Fibroblast of the aortic adventitia (primary cell): ENCODE results near the gene CD300LF. TPM values are rescaled to one million over a fixed set of nuclear protein-coding genes. Genes with fewer than 3 reads are reported as not detected.

ENCODE experiments used
- DNase-seq: peaks from one replicate; pipeline ENCODE4 v3.0.0-alpha.2; 2010; ENCODE audit warnings: low read depth
- H3K4me3 ChIP-seq: 2 replicates; pipeline ENCODE4 v1.5.1; 2011; ENCODE audit warnings: low read depth, mild to moderate bottlenecking, control low read depth, low read length, moderate library complexity
- total RNA-seq: library from RNA; depleted of rRNA; stranded (reverse); fragments of >200 nt; gene quantifications from 2 replicates; pipeline ENCODE4 v1.2.3, GENCODE V29; 2012; ENCODE audit warnings: low replicate concordance
- TF ChIP-seq, protein P1 (sequence below): IDR thresholded peaks from 2 replicates; pipeline ENCODE4 v1.5.1; 2011; ENCODE audit warnings: mild to moderate bottlenecking, low read length, control low read depth, inconsistent platforms; ENCODE audit not compliant: insufficient read depth

CD300LF gene
- total RNA-seq, 1 donor = not detected

GRCh38 chr17:74680941-74681340 lies 31.8 kb downstream of the CD300LF start:
- TF ChIP-seq, protein P1, sequence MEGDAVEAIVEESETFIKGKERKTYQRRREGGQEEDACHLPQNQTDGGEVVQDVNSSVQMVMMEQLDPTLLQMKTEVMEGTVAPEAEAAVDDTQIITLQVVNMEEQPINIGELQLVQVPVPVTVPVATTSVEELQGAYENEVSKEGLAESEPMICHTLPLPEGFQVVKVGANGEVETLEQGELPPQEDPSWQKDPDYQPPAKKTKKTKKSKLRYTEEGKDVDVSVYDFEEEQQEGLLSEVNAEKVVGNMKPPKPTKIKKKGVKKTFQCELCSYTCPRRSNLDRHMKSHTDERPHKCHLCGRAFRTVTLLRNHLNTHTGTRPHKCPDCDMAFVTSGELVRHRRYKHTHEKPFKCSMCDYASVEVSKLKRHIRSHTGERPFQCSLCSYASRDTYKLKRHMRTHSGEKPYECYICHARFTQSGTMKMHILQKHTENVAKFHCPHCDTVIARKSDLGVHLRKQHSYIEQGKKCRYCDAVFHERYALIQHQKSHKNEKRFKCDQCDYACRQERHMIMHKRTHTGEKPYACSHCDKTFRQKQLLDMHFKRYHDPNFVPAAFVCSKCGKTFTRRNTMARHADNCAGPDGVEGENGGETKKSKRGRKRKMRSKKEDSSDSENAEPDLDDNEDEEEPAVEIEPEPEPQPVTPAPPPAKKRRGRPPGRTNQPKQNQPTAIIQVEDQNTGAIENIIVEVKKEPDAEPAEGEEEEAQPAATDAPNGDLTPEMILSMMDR = no peak
- no peak overlapping the region for H3K4me3 ChIP-seq
- DNase-seq = no peak

DNA sequence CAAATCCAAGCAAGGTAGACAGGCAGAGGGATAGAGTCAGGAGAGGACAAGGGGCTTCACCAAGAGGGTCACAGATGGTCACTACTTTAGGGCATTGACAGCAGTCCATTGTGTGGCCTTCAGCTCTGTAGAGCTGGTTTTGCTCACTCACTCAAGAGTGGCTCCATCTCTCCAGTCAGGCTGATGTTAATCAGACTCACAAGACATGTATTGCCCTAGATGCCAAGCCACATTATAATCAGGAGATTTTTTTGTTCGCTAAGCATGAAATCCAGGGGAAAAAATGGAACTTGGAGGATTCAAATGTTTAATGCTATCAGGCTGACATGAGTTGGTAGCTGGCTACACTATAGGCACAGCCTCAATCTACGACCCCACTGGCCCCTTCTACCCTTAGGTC lies 32.5 kb downstream of the CD300LF start:
- DNase-seq = no peak
- TF ChIP-seq, protein P1 = no peak
- no peak overlapping the region for H3K4me3 ChIP-seq

- no peak for DNase-seq
- no peak overlapping the region for H3K4me3 ChIP-seq
- TF ChIP-seq, protein P1 = no peak
Observed at GRCh38 chr17:74679374-74679773, 33.3 kb downstream of the CD300LF start.

- no peak for DNase-seq
- TF ChIP-seq, protein P1 = no peak
- H3K4me3 ChIP-seq = no peak overlapping the region
Observed at GRCh38 chr17:74678541-74678940, 34.2 kb downstream of the CD300LF start.

GRCh38 chr17:74677558-74678466 lies 34.9 kb downstream of the CD300LF start:
- no peak overlapping the region for H3K4me3 ChIP-seq
- peak; percentile 21 for DNase-seq
- TF ChIP-seq, protein P1 = no peak

GRCh38 chr17:74671031-74671771 lies 41.5 kb downstream of the CD300LF start:
- no peak overlapping the region for H3K4me3 ChIP-seq
- TF ChIP-seq, protein P1 = no peak
- peak; percentile 71 for DNase-seq
